ENCODE data around the gene FAM72D.
A peak's percentile ranks its signal among the peaks of the same experiment; 100 is the strongest.
"Not testable (repeated sequence)": the region's sequence is repeated elsewhere in the genome, so short reads cannot be mapped to it uniquely, and the experiment has no call there.

Gene FAM72D

GRCh38 chr1:145155873-145156272 lies 60.1 kb downstream of the FAM72D start:
- DNase-seq, result not testable (repeated sequence)

- peak in 3 of 14 donors; percentile 0 to 42 (median 7) for DNase-seq
These were observed 61.3 kb downstream of the FAM72D start for GRCh38 chr1:145156891-145157610.

- not testable (repeated sequence) for DNase-seq
These were observed 61.9 kb downstream of the FAM72D start for GRCh38 chr1:145157715-145158114.

GRCh38 chr1:145161046-145161752 lies 65.4 kb downstream of the FAM72D start:
- not testable (repeated sequence) for DNase-seq

All from C1 segment of cervical spinal cord (tissue), 14 donors.